Trophoblast cell (in vitro differentiated cells and primary cell): ENCODE data around the gene SCMH1.

Experiments used
- DNase-seq, 2 donors: peaks; one replicate each; pipeline ENCODE4 v3.0.0-alpha.2; 2016
- H2AFZ ChIP-seq: 2 replicates; pipeline ENCODE4 v1.6.1; 2013; ENCODE audit warnings: low read length, moderate library complexity, mild to moderate bottlenecking; ENCODE audit not compliant: insufficient read depth, poor library complexity
- H2AK5ac ChIP-seq: 2 replicates; pipeline ENCODE4 v1.6.1; 2013; ENCODE audit warnings: mild to moderate bottlenecking, low read length
- H2BK120ac ChIP-seq: 2 replicates; pipeline ENCODE4 v1.6.1; 2013; ENCODE audit warnings: low read length, mild to moderate bottlenecking, moderate library complexity; ENCODE audit not compliant: insufficient read depth, poor library complexity
- H2BK12ac ChIP-seq: 2 replicates; pipeline ENCODE4 v1.6.1; 2013; ENCODE audit warnings: mild to moderate bottlenecking, low read length, moderate library complexity
- H2BK5ac ChIP-seq: 2 replicates; pipeline ENCODE4 v1.6.1; 2013; ENCODE audit warnings: low read length, low read depth, moderate library complexity, mild to moderate bottlenecking; ENCODE audit not compliant: poor library complexity
- H3K14ac ChIP-seq: 2 replicates; pipeline ENCODE4 v1.6.1; 2013; ENCODE audit warnings: mild to moderate bottlenecking, low read length
- H3K18ac ChIP-seq: 2 replicates; pipeline ENCODE4 v1.6.1; 2013; ENCODE audit warnings: mild to moderate bottlenecking, low read length
- H3K23ac ChIP-seq: 2 replicates; pipeline ENCODE4 v1.6.1; 2013; ENCODE audit warnings: low read length
- H3K27ac ChIP-seq: 2 replicates; pipeline ENCODE4 v1.5.1; 2013; ENCODE audit warnings: low read depth, mild to moderate bottlenecking, inconsistent platforms, low read length, moderate library complexity
- H3K27me3 ChIP-seq: 2 replicates; pipeline ENCODE4 v1.6.1; 2013; ENCODE audit warnings: inconsistent platforms, mild to moderate bottlenecking, low read length, moderate library complexity; ENCODE audit not compliant: insufficient read depth
- H3K36me3 ChIP-seq, 2 experiments: 1 replicate in 1 of 2; 2 replicates in 1 of 2; pipeline ENCODE4 v1.6.1; 2013; ENCODE audit warnings: low read length in 2 of 2, mild to moderate bottlenecking in 2 of 2, moderate library complexity in 1 of 2; ENCODE audit not compliant: insufficient read depth in 2 of 2, control insufficient read depth in 1 of 2
- H3K4ac ChIP-seq: 2 replicates; pipeline ENCODE4 v1.6.1; 2013; ENCODE audit warnings: low read depth, mild to moderate bottlenecking, low read length, moderate library complexity
- H3K4me1 ChIP-seq, 2 experiments: 1 replicate in 1 of 2; 2 replicates in 1 of 2; pipeline ENCODE4 v1.6.1; 2013; ENCODE audit warnings: low read length in 2 of 2, mild to moderate bottlenecking in 2 of 2, moderate library complexity in 1 of 2; ENCODE audit not compliant: insufficient read depth in 2 of 2, control insufficient read depth in 1 of 2
- H3K4me2 ChIP-seq: 2 replicates; pipeline ENCODE4 v1.6.1; 2013; ENCODE audit warnings: inconsistent platforms, mild to moderate bottlenecking, low read length, moderate library complexity
- H3K4me3 ChIP-seq: 2 replicates; pipeline ENCODE4 v1.5.1; 2013; ENCODE audit warnings: mild to moderate bottlenecking, low read depth, low read length, inconsistent platforms
- H3K79me1 ChIP-seq: one replicate; pipeline ENCODE4 v1.6.1; 2013; ENCODE audit warnings: low read length
- H3K79me2 ChIP-seq: 2 replicates; pipeline ENCODE4 v1.6.1; 2013; ENCODE audit warnings: low read length, mild to moderate bottlenecking; ENCODE audit not compliant: control insufficient read depth, insufficient read depth, poor library complexity
- H3K9ac ChIP-seq: 2 replicates; pipeline ENCODE4 v1.6.1; 2013; ENCODE audit warnings: mild to moderate bottlenecking, low read length
- H3K9me3 ChIP-seq: 2 replicates; pipeline ENCODE4 v1.6.1; 2013; ENCODE audit warnings: low read depth, mild to moderate bottlenecking, control low read depth, inconsistent platforms, low read length; ENCODE audit not compliant: insufficient read depth
- H4K12ac ChIP-seq: 2 replicates; pipeline ENCODE4 v1.6.1; 2013; ENCODE audit warnings: low read depth, mild to moderate bottlenecking, low read length, moderate library complexity
- H4K8ac ChIP-seq: 2 replicates; pipeline ENCODE4 v1.6.1; 2013; ENCODE audit warnings: low read depth, mild to moderate bottlenecking, low read length, moderate library complexity
- H4K91ac ChIP-seq: one replicate; pipeline ENCODE4 v1.6.1; 2013; ENCODE audit warnings: low read depth, mild to moderate bottlenecking, low read length, moderate library complexity
- WGBS: extraction: QIAGEN DNeasy Blood & Tissue Kit; methylation state at CpG from one replicate; pipeline ENCODE4 v1.1.7; 2013; ENCODE audit warnings: missing lambda C conversion rate; ENCODE audit not compliant: insufficient read length, insufficient coverage; ENCODE audit errors: extremely low coverage; 5-methylcytosine and 5-hydroxymethylcytosine counted together

SCMH1 gene

DNA sequence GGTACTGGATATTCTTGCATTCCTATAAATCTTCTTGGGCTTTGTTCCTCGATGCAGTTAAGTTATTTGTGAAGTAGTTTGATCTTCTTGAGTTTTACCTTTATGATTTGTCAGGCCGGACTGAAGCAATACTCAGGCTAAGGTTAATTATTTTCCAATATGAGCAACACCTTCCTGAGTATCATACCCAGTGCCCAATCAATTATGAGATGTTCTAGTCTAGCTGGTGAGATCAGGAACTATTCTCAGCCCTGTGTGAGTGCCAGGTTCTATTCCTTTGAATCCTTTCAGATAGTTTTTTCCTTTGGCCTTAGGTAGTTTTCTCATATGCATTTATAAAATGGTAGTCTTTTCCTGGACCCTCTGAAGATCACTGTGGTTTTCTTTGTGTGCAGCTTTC, 92.5 kb downstream of the SCMH1 start:
- peaks cover 2 to 4% of the 10 kb centered on the region in 2 experiments for H3K4me1 ChIP-seq
- H3K27me3 ChIP-seq = no peaks in the 10 kb centered on the region
- no peak overlapping the region for H3K4ac ChIP-seq
- no peaks in the 10 kb centered on the region for H3K9me3 ChIP-seq
- H2BK5ac ChIP-seq = no peak overlapping the region
- H2BK12ac ChIP-seq = no peak overlapping the region
- no peak overlapping the region for H2AFZ ChIP-seq
- no peak for DNase-seq
- H3K14ac ChIP-seq = no peak overlapping the region
- no peak overlapping the region for H4K12ac ChIP-seq
- H4K8ac ChIP-seq = no peak overlapping the region
- peaks cover 2% of the 10 kb centered on the region for H3K79me1 ChIP-seq
- H3K36me3 ChIP-seq = peaks cover 0 to 3% of the 10 kb centered on the region in 2 experiments
- H2BK120ac ChIP-seq = no peak overlapping the region
- peaks cover 1% of the 10 kb centered on the region for H3K79me2 ChIP-seq
- no peak overlapping the region for H3K4me2 ChIP-seq
- no peak overlapping the region for H3K18ac ChIP-seq
- no peak overlapping the region for H3K9ac ChIP-seq
- WGBS = no CpG with 5 or more reads among the region's 2 CpGs
- no peak overlapping the region for H3K4me3 ChIP-seq
- H2AK5ac ChIP-seq = no peak overlapping the region
- no peak overlapping the region for H3K23ac ChIP-seq
- H3K27ac ChIP-seq = no peak overlapping the region
- no peak overlapping the region for H4K91ac ChIP-seq

DNA sequence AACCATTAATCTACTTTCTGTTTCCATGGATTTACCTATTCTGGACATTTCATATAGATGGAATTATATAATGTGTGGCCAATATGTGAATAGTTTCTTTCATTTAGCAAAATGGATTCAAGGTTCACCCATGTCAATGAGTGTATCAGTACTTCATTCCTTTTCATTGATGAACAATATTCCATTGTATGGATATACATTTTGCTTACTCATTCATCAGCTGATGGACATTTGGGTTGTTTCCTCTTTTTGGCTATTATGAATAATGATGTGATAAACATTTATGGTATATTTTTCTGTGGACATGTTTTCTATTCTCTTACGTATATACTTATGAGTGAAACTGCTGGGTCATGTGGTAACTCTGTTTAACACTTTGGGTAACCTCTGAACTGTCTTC, 97.8 kb downstream of the SCMH1 start:
- no peak overlapping the region for H2BK120ac ChIP-seq
- H3K4me2 ChIP-seq = no peak overlapping the region
- no peak overlapping the region for H3K9ac ChIP-seq
- no peaks in the 10 kb centered on the region for H3K27me3 ChIP-seq
- no peak overlapping the region for H2BK12ac ChIP-seq
- H2AK5ac ChIP-seq = no peak overlapping the region
- DNase-seq = no peak
- H3K9me3 ChIP-seq = no peaks in the 10 kb centered on the region
- no peak overlapping the region for H4K91ac ChIP-seq
- no peak overlapping the region for H3K18ac ChIP-seq
- no peak overlapping the region for H3K4me3 ChIP-seq
- H3K23ac ChIP-seq = no peak overlapping the region
- no peak overlapping the region for H3K14ac ChIP-seq
- H3K27ac ChIP-seq = no peak overlapping the region
- peaks cover 2% of the 10 kb centered on the region in 2 experiments for H3K36me3 ChIP-seq
- no peaks in the 10 kb centered on the region for H3K79me1 ChIP-seq
- H4K8ac ChIP-seq = no peak overlapping the region
- no peak overlapping the region for H4K12ac ChIP-seq
- H2AFZ ChIP-seq = no peak overlapping the region
- no peaks in the 10 kb centered on the region for H3K79me2 ChIP-seq
- no peak overlapping the region for H2BK5ac ChIP-seq
- H3K4ac ChIP-seq = no peak overlapping the region
- no peaks in the 10 kb centered on the region for H3K4me1 ChIP-seq
- WGBS = no CpG with 5 or more reads among the region's 1 CpG

DNA sequence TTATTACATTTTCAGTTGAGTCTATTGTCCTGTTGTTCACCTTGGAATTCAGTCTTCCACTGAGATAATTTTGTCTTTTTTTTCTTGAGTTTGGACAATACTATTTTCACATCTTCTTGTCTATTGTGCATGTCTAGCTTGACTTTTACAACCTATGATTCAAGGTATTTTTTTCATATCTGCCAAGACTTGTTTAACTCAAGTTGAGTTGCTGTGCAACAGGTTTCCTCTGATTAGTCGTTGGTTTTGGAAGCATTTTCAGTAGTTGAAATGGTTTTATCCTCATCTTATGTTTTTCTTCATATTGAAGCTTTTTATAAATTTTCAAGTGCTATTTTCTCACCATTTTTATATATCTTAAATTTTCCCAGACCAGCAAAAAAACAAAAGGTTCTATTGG, 103.6 kb downstream of the SCMH1 start:
- no peak overlapping the region for H4K12ac ChIP-seq
- H3K23ac ChIP-seq = no peak overlapping the region
- H3K27ac ChIP-seq = no peak overlapping the region
- H3K79me2 ChIP-seq = no peaks in the 10 kb centered on the region
- no peak overlapping the region for H4K8ac ChIP-seq
- H3K14ac ChIP-seq = no peak overlapping the region
- no peak overlapping the region for H3K9ac ChIP-seq
- WGBS = no CpG with 5 or more reads among the region's 1 CpG
- H3K4me2 ChIP-seq = no peak overlapping the region
- H3K4ac ChIP-seq = no peak overlapping the region
- H3K4me1 ChIP-seq = no peaks in the 10 kb centered on the region
- H3K4me3 ChIP-seq = no peak overlapping the region
- no peak overlapping the region for H2BK12ac ChIP-seq
- H4K91ac ChIP-seq = no peak overlapping the region
- DNase-seq = no peak
- H3K36me3 ChIP-seq = peaks cover 2 to 5% of the 10 kb centered on the region in 2 experiments
- H2AK5ac ChIP-seq = no peak overlapping the region
- H3K79me1 ChIP-seq = no peaks in the 10 kb centered on the region
- no peak overlapping the region for H2BK5ac ChIP-seq
- H3K9me3 ChIP-seq = no peaks in the 10 kb centered on the region
- H2BK120ac ChIP-seq = no peak overlapping the region
- no peak overlapping the region for H2AFZ ChIP-seq
- H3K18ac ChIP-seq = no peak overlapping the region
- no peaks in the 10 kb centered on the region for H3K27me3 ChIP-seq

DNA sequence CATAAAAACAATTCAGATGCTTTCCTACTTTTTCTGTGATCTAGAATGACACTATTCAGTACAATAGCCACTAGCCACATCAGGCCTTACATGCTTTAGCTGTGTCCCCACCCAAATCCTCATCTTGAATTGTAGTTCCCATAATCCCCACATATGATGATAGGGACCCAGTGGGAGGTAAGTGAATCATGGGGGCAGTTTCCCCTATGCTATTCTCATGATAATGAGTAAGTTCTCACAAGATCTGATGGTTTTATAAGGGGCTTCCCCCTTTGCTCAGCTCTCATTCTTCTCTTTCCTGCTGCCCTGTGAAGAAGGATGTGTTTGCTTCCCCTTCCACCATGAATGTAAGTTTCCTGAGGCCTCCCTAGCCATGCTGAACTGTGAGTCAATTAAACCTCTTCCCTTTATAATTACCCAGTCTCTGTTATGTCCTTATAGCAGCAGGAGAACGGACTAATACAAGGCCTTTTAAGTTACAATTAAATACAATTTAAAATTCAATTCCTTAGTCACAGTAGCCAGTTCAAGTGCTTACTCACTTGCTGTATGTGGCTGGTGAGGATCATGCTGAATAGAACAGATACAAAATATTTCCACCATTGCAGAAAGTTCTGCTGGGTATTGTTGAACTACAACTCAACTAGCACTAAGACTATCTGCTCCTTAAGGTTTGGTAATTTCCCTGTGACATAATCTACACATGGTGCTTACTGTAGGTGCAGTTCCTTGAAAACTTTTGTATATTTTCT, 106.7 kb downstream of the SCMH1 start:
- DNase-seq = no peak
- H4K12ac ChIP-seq = no peak overlapping the region
- no peak overlapping the region for H4K8ac ChIP-seq
- H3K18ac ChIP-seq = no peak overlapping the region
- no peaks in the 10 kb centered on the region for H3K27me3 ChIP-seq
- no peak overlapping the region for H3K9ac ChIP-seq
- no CpG with 5 or more reads among the region's 1 CpG for WGBS
- no peak overlapping the region for H3K4me2 ChIP-seq
- no peak overlapping the region for H2BK5ac ChIP-seq
- no peaks in the 10 kb centered on the region for H3K79me2 ChIP-seq
- H2BK120ac ChIP-seq = no peak overlapping the region
- H3K79me1 ChIP-seq = no peaks in the 10 kb centered on the region
- no peak overlapping the region for H3K23ac ChIP-seq
- no peak overlapping the region for H3K4ac ChIP-seq
- H4K91ac ChIP-seq = no peak overlapping the region
- no peaks in the 10 kb centered on the region for H3K9me3 ChIP-seq
- H3K14ac ChIP-seq = no peak overlapping the region
- no peak overlapping the region for H3K4me3 ChIP-seq
- H3K27ac ChIP-seq = no peak overlapping the region
- no peaks in the 10 kb centered on the region for H3K4me1 ChIP-seq
- no peak overlapping the region for H2BK12ac ChIP-seq
- H2AFZ ChIP-seq = no peak overlapping the region
- H3K36me3 ChIP-seq = peaks cover 0 to 2% of the 10 kb centered on the region in 2 experiments
- no peak overlapping the region for H2AK5ac ChIP-seq
